Nephron (organoid): ENCODE measurements around the gene ADPRH.

Experiments
- H3K27ac Mint-ChIP-seq, 3 experiments: 2 replicates each; pipeline ENCODE4 v1.8.0; 2020; ENCODE audit warnings: mixed read lengths in 3 of 3, mild to moderate bottlenecking in 2 of 3, moderate library complexity in 1 of 3
- H3K27me3 Mint-ChIP-seq: 2 replicates; pipeline ENCODE4 v1.8.0; 2021; ENCODE audit warnings: low read depth, mild to moderate bottlenecking, moderate library complexity, mixed read lengths
- H3K36me3 Mint-ChIP-seq: 2 replicates; pipeline ENCODE4 v1.8.0; 2020; ENCODE audit warnings: low read depth, mixed read lengths
- H3K4me1 Mint-ChIP-seq: 2 replicates; pipeline ENCODE4 v1.8.0; 2020; ENCODE audit warnings: mixed read lengths
- H3K4me3 Mint-ChIP-seq, 3 experiments: 2 replicates each; pipeline ENCODE4 v1.8.0; 2020; ENCODE audit warnings: mild to moderate bottlenecking in 3 of 3, mixed read lengths in 3 of 3, moderate library complexity in 2 of 3
- H3K9me3 Mint-ChIP-seq: 2 replicates; pipeline ENCODE4 v1.8.0; 2020; ENCODE audit warnings: mixed read lengths
- CTCF ChIP-seq, 3 experiments: fragments of 200-600 bp; sonication (generic); IDR thresholded peaks; one replicate each; pipeline ENCODE4 v1.5.0; 2021; ENCODE audit warnings: antibody characterized with exemption in 3 of 3; ENCODE audit not compliant: unreplicated experiment in 3 of 3

ADPRH gene

GRCh38 chr3:119557192-119557876, 22.0 kb upstream of the ADPRH start:
- Mint-ChIP-seq H3K27me3 (peaks cover 4% of the 10 kb centered on the region), H3K4me1 (no peaks in the 10 kb centered on the region), H3K4me3 (no peak overlapping the region), H3K27ac (no peak overlapping the region), H3K36me3 (no peaks in the 10 kb centered on the region), H3K9me3 (no peaks in the 10 kb centered on the region)
- TF ChIP-seq CTCF (IDR thresholded peaks at IDR 0.05; ENCODE audit: unreplicated experiment in 3 of 3), result no peak

- Mint-ChIP-seq H3K36me3 (no peaks in the 10 kb centered on the region), H3K27ac (no peak overlapping the region), H3K4me3 (no peak overlapping the region), H3K27me3 (peaks cover 4% of the 10 kb centered on the region), H3K4me1 (no peaks in the 10 kb centered on the region), H3K9me3 (no peaks in the 10 kb centered on the region)
- no peak for TF ChIP-seq CTCF (IDR thresholded peaks at IDR 0.05; ENCODE audit: unreplicated experiment in 3 of 3)
These were observed 21.4 kb upstream of the ADPRH start for GRCh38 chr3:119557877-119558269.

- H3K4me1 Mint-ChIP-seq, result no peaks in the 10 kb centered on the region
- no peak overlapping the region for H3K4me3 Mint-ChIP-seq
- no peaks in the 10 kb centered on the region for H3K36me3 Mint-ChIP-seq
- no peaks in the 10 kb centered on the region for H3K9me3 Mint-ChIP-seq
- TF ChIP-seq CTCF (IDR thresholded peaks at IDR 0.05; ENCODE audit: unreplicated experiment in 3 of 3), result no peak
- H3K27me3 Mint-ChIP-seq, result peaks cover 4% of the 10 kb centered on the region
- H3K27ac Mint-ChIP-seq, result no peak overlapping the region
These were observed 20.5 kb upstream of the ADPRH start for GRCh38 chr3:119558626-119559317.

GRCh38 chr3:119559441-119559963, 19.8 kb upstream of the ADPRH start, which contains the start of gene CD80:
TSS of gene CD80 (minus strand) at chr3:119559614. CDS start at chr3:119557728, 1,886 bp downstream.
- no peak within 1 kb of the TSS for H3K4me3 Mint-ChIP-seq
- no peaks in the 10 kb centered on the region for H3K36me3 Mint-ChIP-seq
- no peak for TF ChIP-seq CTCF (IDR thresholded peaks at IDR 0.05; ENCODE audit: unreplicated experiment in 3 of 3)

GRCh38 chr3:119560160-119560559, 19.1 kb upstream of the ADPRH start:
- no peak for TF ChIP-seq CTCF (IDR thresholded peaks at IDR 0.05; ENCODE audit: unreplicated experiment in 3 of 3)
- no peaks in the 10 kb centered on the region for H3K36me3 Mint-ChIP-seq
- H3K4me3 Mint-ChIP-seq, result no peak overlapping the region
- H3K4me1 Mint-ChIP-seq, result no peaks in the 10 kb centered on the region
- no peak overlapping the region for H3K27ac Mint-ChIP-seq
- peaks cover 4% of the 10 kb centered on the region for H3K27me3 Mint-ChIP-seq
- H3K9me3 Mint-ChIP-seq, result no peaks in the 10 kb centered on the region

More at GRCh38 chr3:119559441-119559963, 19.8 kb upstream of the ADPRH start, which contains the start of gene CD80:
- no peaks in the 10 kb centered on the region for H3K4me1 Mint-ChIP-seq
- H3K27ac Mint-ChIP-seq, result no peak within 1 kb of the TSS
- H3K9me3 Mint-ChIP-seq, result no peaks in the 10 kb centered on the region
- H3K27me3 Mint-ChIP-seq, result peaks cover 4% of the 10 kb centered on the region
